GM06990 (cell line): Measurements from ENCODE around the gene ITGB1.
A peak's percentile ranks its signal among the peaks of the same experiment; 100 is the strongest.
"Not testable (repeated sequence)": the region's sequence is repeated elsewhere in the genome, so short reads cannot be mapped to it uniquely, and the experiment has no call there.

ENCODE experiments used
- DNase-seq: peaks from one replicate; pipeline ENCODE4 v3.0.0-alpha.2; 2011; ENCODE audit not compliant: insufficient read length; ENCODE audit errors: extremely low read depth
- H3K27me3 ChIP-seq: replicated peaks from 2 replicates; pipeline ENCODE4 v1.6.0; 2011; ENCODE audit warnings: low read length; ENCODE audit not compliant: control insufficient read depth, insufficient read depth
- H3K36me3 ChIP-seq: 2 replicates; pipeline ENCODE4 v1.5.1; 2011; ENCODE audit warnings: low read length; ENCODE audit not compliant: control insufficient read depth, insufficient read depth
- H3K4me3 ChIP-seq: replicated peaks from 2 replicates; pipeline ENCODE4 v1.5.1; 2011; ENCODE audit warnings: low read depth, mild to moderate bottlenecking, control low read depth, low read length
- CTCF ChIP-seq: IDR thresholded peaks from 2 replicates; pipeline ENCODE4 v1.5.1; 2011; ENCODE audit warnings: low read length, control low read depth, mild to moderate bottlenecking, inconsistent platforms; ENCODE audit not compliant: insufficient read depth, poor library complexity, severe bottlenecking

ITGB1 gene

DNA sequence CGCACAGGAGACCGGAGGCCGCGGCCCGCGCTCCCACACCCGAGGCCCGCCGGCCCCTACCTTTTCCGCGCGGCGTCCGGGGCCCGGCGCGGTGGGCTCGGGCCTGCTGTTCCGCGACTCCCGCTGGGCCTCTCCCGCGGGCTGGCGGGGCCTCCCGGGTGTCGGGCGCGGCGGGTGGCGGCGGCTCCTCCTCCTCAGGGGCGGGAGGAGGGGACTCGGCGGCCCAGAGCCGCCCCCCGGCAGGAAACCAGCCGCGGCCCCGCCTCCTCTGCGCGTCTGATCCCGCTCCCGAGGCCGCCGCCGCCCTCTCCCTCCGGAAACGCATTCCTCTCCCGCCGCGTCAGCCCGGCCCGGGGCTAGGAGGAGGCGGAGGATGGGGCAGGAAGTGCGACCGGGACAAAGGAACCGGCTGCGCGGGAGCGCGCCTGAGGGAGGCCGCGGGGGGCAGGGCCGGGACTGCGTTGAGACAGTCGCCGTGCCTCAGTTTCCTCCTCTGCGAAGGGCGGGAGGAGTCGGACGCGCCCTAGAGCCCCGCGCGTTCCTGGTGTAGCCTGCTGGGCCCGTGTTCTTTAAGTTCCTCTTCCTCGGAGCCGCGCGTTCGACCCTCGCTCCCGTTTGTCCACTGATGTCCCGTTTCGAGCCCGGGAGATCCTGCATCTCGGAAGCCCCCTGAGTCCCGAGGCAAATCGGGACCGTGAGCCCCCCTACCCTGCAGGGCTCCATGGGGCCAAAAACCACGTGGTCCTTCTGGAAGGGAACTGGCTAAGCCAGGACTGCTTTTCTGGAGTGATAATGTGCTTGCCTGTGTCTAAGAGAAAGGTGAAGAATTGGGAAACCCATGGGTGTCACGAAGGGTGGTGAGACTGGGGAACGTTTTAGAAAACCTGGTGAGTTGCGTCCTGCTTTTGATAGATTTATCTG, at the start of gene ITGB1:
TSS of gene ITGB1 (minus strand) at position 146 of the 921 bp plus-strand sequence. CDS start 22,672 bp downstream, outside the sequence.
- H3K27me3 ChIP-seq = no peaks in the 10 kb centered on the region
- no peaks in the 10 kb centered on the region for H3K36me3 ChIP-seq
- no peak for TF ChIP-seq CTCF
- peak; percentile 76 for DNase-seq
- peak within 1 kb of the TSS; percentile 97 for H3K4me3 ChIP-seq

- DNase-seq = no peak
- Histone ChIP-seq H3K4me3 (no peak overlapping the region), H3K27me3 (no peaks in the 10 kb centered on the region; the same call in 1 of the 2 replicates), H3K36me3 (no peaks in the 10 kb centered on the region)
- no peak for TF ChIP-seq CTCF
Measured at GRCh38 chr10:33006342-33006887, 48.4 kb upstream of the ITGB1 start.

DNA sequence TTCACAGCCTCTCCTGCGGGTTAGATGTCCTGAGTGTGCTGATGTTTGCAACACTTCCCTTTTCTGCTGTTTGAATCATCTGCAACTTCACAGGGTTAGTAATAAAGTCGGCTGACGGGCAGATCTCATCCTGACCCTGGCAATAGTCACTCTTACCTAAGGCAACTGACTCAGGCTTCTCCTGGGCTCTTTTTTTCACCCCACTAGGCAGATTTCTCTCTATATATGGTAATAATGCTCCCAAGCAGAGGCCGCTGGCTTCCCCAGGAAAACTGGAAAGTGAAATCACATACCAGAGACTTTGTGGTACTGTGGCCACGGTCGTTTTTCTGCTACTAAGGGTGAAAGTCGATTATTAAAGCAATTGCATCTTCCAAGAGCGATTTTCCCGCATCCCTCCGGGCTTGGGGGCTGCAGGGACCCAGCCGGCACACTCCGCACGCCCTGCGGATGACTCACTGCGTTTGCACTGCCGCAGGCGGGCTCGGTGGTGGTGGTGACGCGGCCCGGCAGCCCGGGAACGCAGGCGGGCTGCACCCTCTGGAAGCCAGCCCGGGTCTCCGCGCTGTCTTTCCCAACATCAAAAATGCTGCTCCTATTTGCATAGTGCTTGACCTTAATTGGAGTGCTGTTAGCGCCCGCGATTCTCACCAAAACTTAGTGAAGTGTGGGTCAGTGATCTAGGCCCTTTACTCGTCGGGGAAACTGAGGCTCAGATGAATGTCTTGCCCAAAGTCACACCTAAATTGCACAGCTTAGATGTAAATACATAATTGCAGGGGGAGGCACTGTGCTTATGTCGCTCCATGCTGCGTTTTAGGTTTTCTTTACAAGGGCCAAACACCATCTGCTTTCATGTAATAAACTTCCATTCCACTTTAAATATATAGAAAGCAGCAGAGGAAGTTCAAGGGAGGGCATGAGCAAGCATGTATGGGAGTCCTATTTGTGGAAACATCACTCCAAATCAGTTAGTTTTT, 47.6 kb upstream of the ITGB1 start:
- H3K4me3 ChIP-seq = peak overlapping the region; percentile 27
- DNase-seq = no peak
- H3K27me3 ChIP-seq = no peaks in the 10 kb centered on the region; the same call in 1 of the 2 replicates
- no peak for TF ChIP-seq CTCF
- H3K36me3 ChIP-seq = no peaks in the 10 kb centered on the region

DNA sequence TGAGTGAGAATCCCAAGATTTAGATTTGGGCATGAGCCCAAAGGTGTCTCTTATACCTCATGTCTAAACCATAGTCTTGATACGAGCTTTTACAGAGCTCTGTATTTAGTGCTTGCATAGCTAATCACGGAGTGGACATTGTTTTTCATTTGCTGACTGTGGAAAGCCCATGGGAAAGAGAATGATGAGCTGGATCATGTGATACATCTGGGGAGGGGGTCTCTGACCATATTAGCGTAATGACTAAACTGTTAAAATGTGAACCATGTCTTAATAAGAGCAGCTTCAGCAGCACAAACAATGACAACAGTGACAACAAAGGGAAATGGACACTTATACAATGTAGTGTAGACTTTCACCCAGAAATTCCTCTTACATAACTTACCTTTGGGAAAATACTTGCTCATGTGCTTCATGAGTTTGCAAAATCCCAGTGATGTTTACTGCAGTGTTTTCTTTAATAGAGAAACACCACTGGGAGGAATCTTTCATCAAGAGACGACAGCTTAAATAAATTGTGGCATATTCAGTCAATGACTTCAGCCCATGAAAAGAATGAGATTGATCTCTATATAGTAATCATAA, 44.0 kb upstream of the ITGB1 start:
- no peaks in the 10 kb centered on the region for H3K36me3 ChIP-seq
- TF ChIP-seq CTCF = no peak
- no peak overlapping the region for H3K4me3 ChIP-seq
- H3K27me3 ChIP-seq = no peaks in the 10 kb centered on the region
- DNase-seq = no peak

DNA sequence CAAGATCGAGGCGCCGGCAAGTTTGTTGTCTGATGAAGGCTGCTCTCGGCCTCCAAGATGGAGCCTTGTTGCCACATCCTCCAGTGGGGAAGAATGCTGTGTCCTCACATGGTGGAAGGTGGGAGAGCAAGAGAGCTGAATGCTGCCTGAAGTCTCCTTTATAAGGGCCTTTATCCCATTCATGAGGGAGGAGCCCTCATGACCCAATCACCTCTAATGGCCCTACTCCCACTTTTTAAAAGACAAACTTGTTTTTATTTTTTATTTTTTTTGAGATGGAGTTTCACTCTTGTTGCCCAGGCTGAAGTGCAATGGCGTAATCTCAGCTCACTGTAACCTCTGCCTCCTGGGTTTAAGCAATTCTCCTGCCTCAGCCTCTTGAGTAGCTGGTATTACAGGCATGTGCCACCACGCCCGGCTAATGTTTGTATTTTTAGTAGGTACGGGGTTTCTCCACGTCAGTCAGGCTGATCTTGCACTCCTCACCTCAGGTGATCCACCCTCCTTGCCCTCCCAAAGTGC, 40.1 kb upstream of the ITGB1 start:
- not testable (repeated sequence) for DNase-seq

More for the DNA sequence above, 40.1 kb upstream of the ITGB1 start:
- not testable (repeated sequence) for H3K4me3 ChIP-seq, H3K36me3 ChIP-seq, H3K27me3 ChIP-seq
